ENCODE measurements around the gene GYPC. TPM values are rescaled to one million over a fixed set of nuclear protein-coding genes. Genes with fewer than 3 reads are reported as not detected.

GYPC gene
- total RNA-seq, 2 donors from 2014 or later: 73.7 to 86.2 TPM

GRCh38 chr2:126656431-126657147 is 631 bp downstream of the GYPC start:
- no peak for DNase-seq
- Mint-ChIP-seq H3K27ac (peak overlapping the region; percentile 98), H3K27me3 (no peaks in the 10 kb centered on the region), H3K4me1 (peaks cover 49% of the 10 kb centered on the region), H3K4me3 (peak overlapping the region; percentile 96), H3K36me3 (ENCODE audit: low read depth) (peaks cover 3% of the 10 kb centered on the region)
- H3K9me3 ChIP-seq (ENCODE audit: control insufficient read depth, low read length, poor library complexity, severe bottlenecking): peaks cover 2% of the 10 kb centered on the region
- peak; percentile 27 for ATAC-seq

DNA sequence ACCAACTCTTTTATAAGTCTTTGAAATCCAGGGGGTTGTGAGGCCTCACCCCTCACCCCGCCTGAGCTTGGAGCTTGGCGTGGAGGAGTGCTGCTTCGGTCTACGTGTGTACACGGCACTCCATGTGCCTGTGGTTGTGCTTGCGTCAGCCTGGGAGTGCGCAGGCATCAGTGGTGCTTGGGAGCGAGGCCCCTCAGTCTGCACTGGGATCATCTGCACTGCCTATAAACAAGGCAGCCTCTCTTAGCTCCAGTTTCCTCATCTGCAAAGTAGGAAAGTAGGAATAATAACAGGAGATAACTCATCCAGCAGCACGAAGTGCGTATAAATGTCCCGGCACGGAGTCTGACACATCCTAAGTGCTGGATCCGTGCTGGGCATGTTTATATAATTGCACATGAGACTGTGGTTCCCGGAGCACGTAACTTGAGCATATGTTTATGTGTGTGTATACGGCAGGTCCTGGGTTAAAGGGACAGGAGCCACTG is 1.2 kb downstream of the GYPC start:
- DNase-seq (peak in 1 of 3 donors; percentile 32), ATAC-seq (peak; percentile 64)
- no peaks in the 10 kb centered on the region for H3K27me3 Mint-ChIP-seq
- H3K4me1 Mint-ChIP-seq: peaks cover 55% of the 10 kb centered on the region
- H3K9me3 ChIP-seq (ENCODE audit: control insufficient read depth, low read length, poor library complexity, severe bottlenecking): peaks cover 2% of the 10 kb centered on the region
- peaks cover 3% of the 10 kb centered on the region for H3K36me3 Mint-ChIP-seq (ENCODE audit: low read depth)
- peak overlapping the region; percentile 96 for H3K4me3 Mint-ChIP-seq
- H3K27ac Mint-ChIP-seq: peak overlapping the region; percentile 98

DNA sequence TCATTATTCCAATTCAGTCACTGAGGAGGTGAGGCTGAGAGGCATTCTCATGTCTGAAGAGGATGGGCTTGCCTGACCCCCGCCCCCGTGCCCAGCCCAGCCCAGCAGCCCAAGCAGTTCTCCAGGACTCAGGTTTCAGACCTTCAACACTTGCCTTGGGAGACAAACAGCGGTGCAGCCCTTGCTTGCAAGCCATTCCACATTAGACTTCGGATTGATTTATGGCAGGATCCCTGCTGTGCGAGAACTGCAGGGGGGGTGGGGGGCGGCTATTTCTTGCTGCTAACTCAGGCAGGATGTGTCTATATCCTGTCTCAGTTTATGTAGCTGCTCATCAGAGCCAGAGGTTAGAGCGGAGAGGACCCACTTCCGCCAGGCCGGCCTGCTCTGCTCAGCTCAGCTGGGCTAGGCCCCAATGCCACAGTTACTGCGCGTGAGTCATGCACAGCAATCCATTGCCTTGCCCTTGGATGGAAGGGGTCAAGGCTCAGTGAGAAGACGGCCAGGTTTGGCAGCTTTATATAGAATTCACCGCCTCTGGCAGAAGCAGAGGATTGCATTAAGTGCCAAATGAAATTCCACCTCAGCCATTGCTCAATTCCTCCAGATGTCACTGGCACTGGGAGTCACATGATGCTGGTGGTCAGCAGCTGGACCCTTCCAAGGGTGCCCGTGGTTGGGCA is 1.8 kb downstream of the GYPC start:
- peak overlapping the region; percentile 96 for H3K4me3 Mint-ChIP-seq
- DNase-seq (peak; percentile 33 to 56 (median 43)), ATAC-seq (peak; percentile 70)
- H3K9me3 ChIP-seq (ENCODE audit: control insufficient read depth, low read length, poor library complexity, severe bottlenecking): peaks cover 2% of the 10 kb centered on the region
- no peaks in the 10 kb centered on the region for H3K27me3 Mint-ChIP-seq
- H3K36me3 Mint-ChIP-seq (ENCODE audit: low read depth): peaks cover 3% of the 10 kb centered on the region
- H3K4me1 Mint-ChIP-seq: peaks cover 61% of the 10 kb centered on the region
- H3K27ac Mint-ChIP-seq: peak overlapping the region; percentile 98

GRCh38 chr2:126658319-126658904 is 2.5 kb downstream of the GYPC start:
- H3K27me3 Mint-ChIP-seq: no peaks in the 10 kb centered on the region
- ATAC-seq: no peak
- peak overlapping the region; percentile 96 for H3K4me3 Mint-ChIP-seq
- peak overlapping the region; percentile 98 for H3K27ac Mint-ChIP-seq
- peaks cover 5% of the 10 kb centered on the region for H3K36me3 Mint-ChIP-seq (ENCODE audit: low read depth)
- H3K4me1 Mint-ChIP-seq: peaks cover 68% of the 10 kb centered on the region
- peaks cover 2% of the 10 kb centered on the region for H3K9me3 ChIP-seq (ENCODE audit: control insufficient read depth, low read length, poor library complexity, severe bottlenecking)
- DNase-seq: no peak

DNA sequence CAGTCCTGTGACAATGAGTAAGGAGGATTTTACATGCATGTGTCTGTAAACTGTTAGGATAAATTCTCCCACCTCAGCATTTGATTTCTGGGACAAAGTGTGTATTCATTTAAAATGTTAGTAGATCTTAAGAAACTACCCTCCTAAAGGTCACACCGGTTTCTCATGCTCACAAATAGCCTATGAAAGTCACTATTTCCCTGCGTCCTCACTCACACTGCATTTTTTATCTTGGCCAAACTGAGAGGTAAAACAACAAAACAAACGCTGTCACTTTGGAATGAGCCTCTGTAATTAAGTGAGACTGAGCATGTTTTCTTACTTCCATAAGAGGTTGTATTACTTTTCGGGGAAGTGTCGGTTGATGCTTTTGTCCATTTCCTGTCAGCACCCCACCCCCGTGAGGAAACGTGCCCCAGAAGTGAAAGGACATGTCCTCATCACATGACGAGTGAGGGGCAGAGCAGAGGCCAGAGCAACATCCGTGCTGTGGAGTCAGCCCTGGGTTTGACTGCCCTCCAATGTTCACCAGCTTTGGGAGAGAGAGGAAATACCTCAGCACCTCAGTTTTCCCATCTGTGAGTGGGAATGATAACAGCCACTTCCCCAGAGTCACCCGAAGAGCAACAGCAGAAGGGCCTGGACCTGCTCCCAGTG is 3.1 kb downstream of the GYPC start:
- Mint-ChIP-seq H3K4me3 (peak overlapping the region; percentile 80), H3K27ac (peak overlapping the region; percentile 98), H3K27me3 (no peaks in the 10 kb centered on the region), H3K36me3 (ENCODE audit: low read depth) (peaks cover 8% of the 10 kb centered on the region), H3K4me1 (peaks cover 74% of the 10 kb centered on the region)
- DNase-seq (no peak), ATAC-seq (no peak)
- H3K9me3 ChIP-seq (ENCODE audit: control insufficient read depth, low read length, poor library complexity, severe bottlenecking): peaks cover 2% of the 10 kb centered on the region

DNA sequence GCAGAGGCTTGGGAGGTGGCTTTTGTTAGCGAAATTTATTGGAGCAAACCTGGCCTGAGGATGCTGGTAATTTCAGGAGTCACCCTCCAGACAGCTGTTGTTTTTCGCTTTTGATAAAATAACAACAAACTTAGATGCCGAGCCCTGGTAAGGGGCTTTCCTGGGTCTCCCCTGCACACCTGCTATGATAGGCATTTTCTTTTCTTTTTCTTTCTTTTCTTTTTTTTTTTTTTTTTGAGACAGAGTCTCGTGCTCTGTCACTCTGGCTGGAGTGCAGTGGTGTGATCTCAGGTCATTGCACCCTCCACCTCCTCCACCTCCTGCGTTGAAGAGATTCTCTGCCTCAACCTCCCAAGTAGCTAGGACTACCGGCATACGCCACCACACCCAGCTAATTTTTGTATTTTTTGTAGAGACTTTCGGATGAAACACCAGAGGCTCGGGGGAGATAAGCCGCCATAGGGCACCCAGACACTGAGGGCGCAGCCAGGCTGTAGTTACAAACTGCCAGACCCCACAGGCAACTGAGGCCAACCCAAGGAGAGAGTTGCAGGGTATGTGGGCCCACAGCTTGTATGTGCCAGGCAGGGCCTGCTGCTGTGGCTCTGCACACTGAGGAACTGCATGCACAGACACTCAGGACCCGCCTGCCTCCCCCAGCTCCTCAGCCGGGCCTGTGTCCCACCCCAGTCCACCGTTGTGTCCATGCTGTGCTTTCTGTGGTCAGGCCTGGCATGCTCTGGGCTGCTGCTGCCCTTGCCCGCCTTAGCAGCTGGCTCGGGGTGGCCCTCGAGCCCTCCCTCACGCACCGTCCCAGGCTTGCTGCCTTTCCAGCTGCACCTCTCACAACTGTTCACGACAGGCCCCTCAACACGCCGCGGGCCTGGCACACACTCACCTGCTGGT is 3.9 kb downstream of the GYPC start:
- H3K9me3 ChIP-seq (ENCODE audit: control insufficient read depth, low read length, poor library complexity, severe bottlenecking): peaks cover 2% of the 10 kb centered on the region
- no peaks in the 10 kb centered on the region for H3K27me3 Mint-ChIP-seq
- DNase-seq (no peak), ATAC-seq (no peak)
- H3K4me1 Mint-ChIP-seq: peaks cover 82% of the 10 kb centered on the region
- peak overlapping the region; percentile 80 for H3K4me3 Mint-ChIP-seq
- H3K27ac Mint-ChIP-seq: peak overlapping the region; percentile 98
- H3K36me3 Mint-ChIP-seq (ENCODE audit: low read depth): peaks cover 8% of the 10 kb centered on the region

DNA sequence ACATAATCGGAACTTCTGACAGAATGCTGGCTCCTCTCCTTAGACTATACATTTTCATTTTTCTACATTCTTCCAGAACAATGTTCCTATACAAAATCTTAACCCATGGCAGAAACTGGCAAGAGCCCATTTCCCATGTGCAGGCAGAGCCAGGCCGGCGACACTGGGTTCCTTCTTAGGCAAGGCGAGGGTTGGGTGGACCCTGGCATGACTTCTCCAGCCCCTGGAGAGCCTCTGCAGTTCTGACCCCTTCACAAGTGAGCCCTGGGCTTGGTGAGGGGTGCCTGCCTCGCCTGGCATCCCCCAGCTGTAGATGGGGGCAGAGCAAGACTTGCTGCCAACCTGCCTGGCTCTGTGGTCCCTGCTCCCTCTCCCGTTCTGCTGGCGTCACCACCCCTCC is 5.0 kb downstream of the GYPC start:
- H3K36me3 Mint-ChIP-seq (ENCODE audit: low read depth): peaks cover 8% of the 10 kb centered on the region
- peak overlapping the region; percentile 65 for H3K4me3 Mint-ChIP-seq
- H3K9me3 ChIP-seq (ENCODE audit: control insufficient read depth, low read length, poor library complexity, severe bottlenecking): peaks cover 2% of the 10 kb centered on the region
- peak overlapping the region; percentile 98 for H3K27ac Mint-ChIP-seq
- ATAC-seq (no peak), DNase-seq (no peak)
- H3K27me3 Mint-ChIP-seq: no peaks in the 10 kb centered on the region
- H3K4me1 Mint-ChIP-seq: peaks cover 83% of the 10 kb centered on the region

- H3K27me3 Mint-ChIP-seq: no peaks in the 10 kb centered on the region
- no peak for DNase-seq
- H3K4me3 Mint-ChIP-seq: peak overlapping the region; percentile 86
Observed at GRCh38 chr2:126661702-126662500, 5.9 kb downstream of the GYPC start.

GRCh38 chr2:126662621-126663020 is 6.7 kb downstream of the GYPC start:
- DNase-seq (no peak), ATAC-seq (peak; percentile 49)
- Mint-ChIP-seq H3K4me3 (peak overlapping the region; percentile 86), H3K36me3 (ENCODE audit: low read depth) (peaks cover 8% of the 10 kb centered on the region), H3K27ac (peak overlapping the region; percentile 98), H3K27me3 (no peaks in the 10 kb centered on the region), H3K4me1 (peaks cover 86% of the 10 kb centered on the region)
- peaks cover 2% of the 10 kb centered on the region for H3K9me3 ChIP-seq (ENCODE audit: control insufficient read depth, low read length, poor library complexity, severe bottlenecking)

More at GRCh38 chr2:126661702-126662500, 5.9 kb downstream of the GYPC start:
- Mint-ChIP-seq H3K27ac (peak overlapping the region; percentile 98), H3K36me3 (ENCODE audit: low read depth) (peaks cover 8% of the 10 kb centered on the region), H3K4me1 (peaks cover 89% of the 10 kb centered on the region)
- ATAC-seq: no peak
- peaks cover 2% of the 10 kb centered on the region for H3K9me3 ChIP-seq (ENCODE audit: control insufficient read depth, low read length, poor library complexity, severe bottlenecking)

- H3K36me3 Mint-ChIP-seq (ENCODE audit: low read depth): peaks cover 8% of the 10 kb centered on the region
- peaks cover under 1% of the 10 kb centered on the region for H3K9me3 ChIP-seq (ENCODE audit: control insufficient read depth, low read length, poor library complexity, severe bottlenecking)
- H3K4me1 Mint-ChIP-seq: peaks cover 82% of the 10 kb centered on the region
- no peaks in the 10 kb centered on the region for H3K27me3 Mint-ChIP-seq
- ATAC-seq (no peak), DNase-seq (no peak)
- peak overlapping the region; percentile 86 for H3K4me3 Mint-ChIP-seq
- H3K27ac Mint-ChIP-seq: peak overlapping the region; percentile 98
Observed at GRCh38 chr2:126663184-126663963, 7.4 kb downstream of the GYPC start.

GRCh38 chr2:126664234-126664633 is 8.3 kb downstream of the GYPC start:
- peak overlapping the region; percentile 86 for H3K4me3 Mint-ChIP-seq
- H3K4me1 Mint-ChIP-seq: peaks cover 80% of the 10 kb centered on the region
- H3K27ac Mint-ChIP-seq: peak overlapping the region; percentile 98
- H3K9me3 ChIP-seq (ENCODE audit: control insufficient read depth, low read length, poor library complexity, severe bottlenecking): no peaks in the 10 kb centered on the region
- DNase-seq: no peak
- H3K36me3 Mint-ChIP-seq (ENCODE audit: low read depth): peaks cover 11% of the 10 kb centered on the region
- ATAC-seq: peak; percentile 48
- H3K27me3 Mint-ChIP-seq: no peaks in the 10 kb centered on the region

Measured in T-helper 17 cell (primary cell).